ENCODE data around the gene HYDIN.

The HYDIN gene

DNA sequence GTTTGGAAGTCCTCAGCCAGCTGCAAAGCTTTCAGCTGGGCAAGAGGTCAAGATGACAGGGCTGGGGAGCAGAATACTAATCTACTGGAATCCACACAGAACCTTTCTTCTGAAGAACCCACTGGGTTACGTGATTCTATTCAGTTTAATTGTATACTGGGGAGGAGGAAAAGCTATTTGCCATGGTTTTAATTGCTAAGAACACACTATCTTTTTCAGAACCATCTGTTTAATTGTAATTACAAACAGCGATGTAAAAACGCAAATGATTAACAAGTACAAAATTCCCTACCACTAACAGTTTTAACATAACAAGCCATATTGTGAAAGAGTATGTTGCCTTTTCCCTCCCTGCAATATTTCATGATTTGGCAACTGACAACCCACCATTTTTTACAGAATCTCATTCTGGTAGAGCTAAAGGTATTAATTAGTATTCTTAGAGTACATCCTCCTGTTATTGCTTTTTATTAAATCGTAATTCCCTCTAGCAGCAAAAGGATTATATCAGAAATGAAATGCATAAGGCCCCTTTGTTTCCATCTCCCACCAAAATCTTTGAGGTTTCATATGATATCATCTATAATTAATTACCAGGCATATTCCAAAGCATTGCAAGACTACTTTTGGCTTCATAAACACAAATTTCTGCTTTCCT is 12.1 kb downstream of the HYDIN start:
- H3K27ac ChIP-seq = no peak overlapping the region
- no peak overlapping the region for H3K4me3 ChIP-seq (ENCODE audit: low read depth, low read length)
- no peaks in the 10 kb centered on the region for H3K9me3 ChIP-seq (ENCODE audit: control insufficient read depth, low read length)
- H3K79me2 ChIP-seq = no peaks in the 10 kb centered on the region
- no peak overlapping the region for H3K9ac ChIP-seq
- TF ChIP-seq, protein P1, sequence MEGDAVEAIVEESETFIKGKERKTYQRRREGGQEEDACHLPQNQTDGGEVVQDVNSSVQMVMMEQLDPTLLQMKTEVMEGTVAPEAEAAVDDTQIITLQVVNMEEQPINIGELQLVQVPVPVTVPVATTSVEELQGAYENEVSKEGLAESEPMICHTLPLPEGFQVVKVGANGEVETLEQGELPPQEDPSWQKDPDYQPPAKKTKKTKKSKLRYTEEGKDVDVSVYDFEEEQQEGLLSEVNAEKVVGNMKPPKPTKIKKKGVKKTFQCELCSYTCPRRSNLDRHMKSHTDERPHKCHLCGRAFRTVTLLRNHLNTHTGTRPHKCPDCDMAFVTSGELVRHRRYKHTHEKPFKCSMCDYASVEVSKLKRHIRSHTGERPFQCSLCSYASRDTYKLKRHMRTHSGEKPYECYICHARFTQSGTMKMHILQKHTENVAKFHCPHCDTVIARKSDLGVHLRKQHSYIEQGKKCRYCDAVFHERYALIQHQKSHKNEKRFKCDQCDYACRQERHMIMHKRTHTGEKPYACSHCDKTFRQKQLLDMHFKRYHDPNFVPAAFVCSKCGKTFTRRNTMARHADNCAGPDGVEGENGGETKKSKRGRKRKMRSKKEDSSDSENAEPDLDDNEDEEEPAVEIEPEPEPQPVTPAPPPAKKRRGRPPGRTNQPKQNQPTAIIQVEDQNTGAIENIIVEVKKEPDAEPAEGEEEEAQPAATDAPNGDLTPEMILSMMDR (IDR thresholded peaks at IDR 0.05) = no peak
- H3K27me3 ChIP-seq (ENCODE audit: control insufficient read depth, insufficient read depth, low read length) = no peaks in the 10 kb centered on the region
- peaks cover 11% of the 10 kb centered on the region for H3K4me1 ChIP-seq
- H2AFZ ChIP-seq = no peak overlapping the region
- no peaks in the 10 kb centered on the region for H3K36me3 ChIP-seq (ENCODE audit: control insufficient read depth, insufficient read depth, low read length)
- H3K4me2 ChIP-seq (ENCODE audit: low read length) = no peak overlapping the region

DNA sequence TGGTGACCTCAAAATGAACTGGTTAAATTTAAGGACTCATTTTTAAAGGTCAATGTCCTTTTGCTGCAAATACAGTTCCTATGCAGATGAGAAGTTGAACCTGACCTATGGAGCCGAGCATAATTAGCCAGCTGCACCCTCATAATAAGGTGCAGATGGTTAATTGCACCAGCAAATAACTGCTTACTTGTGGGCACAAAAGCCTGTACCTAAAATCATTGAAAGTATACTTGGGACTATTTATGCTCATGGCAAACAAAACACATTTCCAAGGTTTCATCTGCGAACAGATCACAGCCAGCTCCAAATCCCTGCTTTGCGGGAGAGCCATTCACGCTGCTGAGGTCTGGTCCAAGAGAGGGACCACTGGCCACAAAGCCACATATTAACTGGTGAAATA is 13.0 kb downstream of the HYDIN start:
- H3K4me3 ChIP-seq (ENCODE audit: low read depth, low read length) = no peak overlapping the region
- H3K4me2 ChIP-seq (ENCODE audit: low read length) = no peak overlapping the region
- H2AFZ ChIP-seq = no peak overlapping the region
- no peaks in the 10 kb centered on the region for H3K9me3 ChIP-seq (ENCODE audit: control insufficient read depth, low read length)
- no peaks in the 10 kb centered on the region for H3K79me2 ChIP-seq
- H3K27me3 ChIP-seq (ENCODE audit: control insufficient read depth, insufficient read depth, low read length) = no peaks in the 10 kb centered on the region
- TF ChIP-seq, protein P1 (IDR thresholded peaks at IDR 0.05) = no peak
- no peaks in the 10 kb centered on the region for H3K36me3 ChIP-seq (ENCODE audit: control insufficient read depth, insufficient read depth, low read length)
- H3K4me1 ChIP-seq = peaks cover 11% of the 10 kb centered on the region
- no peak overlapping the region for H3K27ac ChIP-seq
- H3K9ac ChIP-seq = no peak overlapping the region

DNA sequence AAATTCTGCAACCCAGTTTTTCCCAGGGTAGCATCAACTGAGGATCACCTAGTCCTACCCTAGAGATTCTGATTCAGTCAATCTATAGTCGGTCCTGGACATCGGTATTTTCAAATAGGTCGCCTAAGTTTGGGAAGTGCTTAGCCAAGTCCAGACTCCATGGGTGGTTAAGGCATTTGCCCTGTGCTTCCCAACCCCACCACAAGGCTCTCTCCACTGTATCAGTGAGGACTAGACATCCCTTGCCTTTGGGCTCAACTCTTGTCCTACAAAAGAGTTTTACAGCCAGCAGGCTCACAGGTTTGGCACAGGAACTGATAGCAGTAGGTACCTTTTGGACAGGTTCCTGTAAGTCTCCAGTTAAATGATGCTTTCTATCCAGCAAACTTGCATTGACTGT is 13.8 kb downstream of the HYDIN start:
- no peak overlapping the region for H3K4me2 ChIP-seq (ENCODE audit: low read length)
- H3K79me2 ChIP-seq = no peaks in the 10 kb centered on the region
- H3K27ac ChIP-seq = no peak overlapping the region
- peaks cover 11% of the 10 kb centered on the region for H3K4me1 ChIP-seq
- H3K9ac ChIP-seq = no peak overlapping the region
- no peaks in the 10 kb centered on the region for H3K36me3 ChIP-seq (ENCODE audit: control insufficient read depth, insufficient read depth, low read length)
- H3K4me3 ChIP-seq (ENCODE audit: low read depth, low read length) = no peak overlapping the region
- H3K27me3 ChIP-seq (ENCODE audit: control insufficient read depth, insufficient read depth, low read length) = no peaks in the 10 kb centered on the region
- TF ChIP-seq, protein P1 (IDR thresholded peaks at IDR 0.05) = no peak
- H3K9me3 ChIP-seq (ENCODE audit: control insufficient read depth, low read length) = no peaks in the 10 kb centered on the region
- H2AFZ ChIP-seq = no peak overlapping the region

DNA sequence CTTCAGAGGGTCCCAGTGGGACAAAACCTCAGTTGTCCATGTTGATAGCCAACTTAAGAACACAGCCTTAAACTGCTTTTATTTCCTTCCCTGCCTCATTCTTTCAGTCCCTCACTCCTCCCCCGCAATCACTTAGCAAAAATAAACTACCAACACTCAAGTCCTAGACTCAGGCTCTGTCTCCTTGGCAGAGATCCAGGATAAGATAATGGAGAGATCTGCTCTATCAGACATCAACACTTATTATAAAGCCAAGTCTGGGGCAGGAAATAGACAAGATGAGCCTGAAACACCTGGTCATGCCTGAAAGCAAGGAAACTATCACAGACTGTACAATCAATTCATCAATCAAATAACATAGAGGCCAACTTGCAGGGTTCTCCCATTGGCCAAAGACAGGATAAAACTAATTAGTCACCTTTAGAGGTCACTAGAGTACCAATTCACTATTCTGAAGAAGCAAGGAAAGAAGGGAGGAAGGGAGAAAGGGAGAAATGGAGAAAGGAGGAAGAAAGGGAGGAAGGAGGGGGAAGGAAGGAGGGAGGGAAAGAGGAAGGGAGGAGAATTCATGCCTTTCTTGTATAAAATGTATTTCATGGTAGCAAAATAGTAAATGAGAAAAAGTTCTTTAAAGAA is 15.7 kb downstream of the HYDIN start:
- Histone ChIP-seq H3K4me2 (ENCODE audit: low read length) (peak overlapping the region; percentile 30), H3K79me2 (peaks cover 4% of the 10 kb centered on the region), H3K27me3 (ENCODE audit: control insufficient read depth, insufficient read depth, low read length) (no peaks in the 10 kb centered on the region), H3K9me3 (ENCODE audit: control insufficient read depth, low read length) (no peaks in the 10 kb centered on the region), H3K36me3 (ENCODE audit: control insufficient read depth, insufficient read depth, low read length) (no peaks in the 10 kb centered on the region), H3K27ac (peak overlapping the region; percentile 43), H2AFZ (peak overlapping the region; percentile 45), H3K9ac (no peak overlapping the region), H3K4me3 (ENCODE audit: low read depth, low read length) (no peak overlapping the region), H3K4me1 (peaks cover 11% of the 10 kb centered on the region)
- TF ChIP-seq, protein P1 (IDR thresholded peaks at IDR 0.05) = peak; percentile 33

All from parathyroid adenoma (tissue), 2 donors.